Endometrium (tissue), 2 donors: ENCODE data around the gene KMT2A.

Experiments
- FAIRE-seq: peaks from 2 replicates; lab custom pipeline; 2012; peaks lifted over from hg19 to GRCh38; lab: Jason Lieb, UNC
- donor health status: control.
- donor health status: control.

KMT2A gene

DNA sequence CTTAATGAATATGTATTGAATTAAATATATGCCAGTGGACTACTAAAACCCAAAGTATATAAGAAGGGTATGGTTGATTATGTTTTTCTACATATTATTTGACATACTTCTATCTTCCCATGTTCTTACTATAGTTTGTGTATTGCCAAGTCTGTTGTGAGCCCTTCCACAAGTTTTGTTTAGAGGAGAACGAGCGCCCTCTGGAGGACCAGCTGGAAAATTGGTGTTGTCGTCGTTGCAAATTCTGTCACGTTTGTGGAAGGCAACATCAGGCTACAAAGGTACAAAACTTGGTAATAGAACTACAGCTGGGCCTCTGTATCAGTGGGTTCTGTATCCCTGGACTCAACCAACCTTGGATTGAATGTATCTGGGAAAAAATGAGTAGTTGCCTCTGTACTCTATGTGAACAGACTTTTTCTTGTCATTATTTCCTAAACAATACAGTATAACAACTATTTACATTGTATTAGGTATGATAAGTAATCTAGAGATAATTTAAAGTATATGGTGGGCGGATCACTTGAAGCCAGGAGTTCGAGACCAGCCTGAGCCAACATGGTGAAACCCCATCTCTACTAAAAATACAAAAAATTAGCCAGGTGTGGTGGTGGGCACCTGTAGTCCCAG is 52.3 kb downstream of the KMT2A start:
- peak; percentile 74 for FAIRE-seq

- no peak for FAIRE-seq
These were observed 54.7 kb downstream of the KMT2A start for GRCh38 chr11:118491041-118491440.

DNA sequence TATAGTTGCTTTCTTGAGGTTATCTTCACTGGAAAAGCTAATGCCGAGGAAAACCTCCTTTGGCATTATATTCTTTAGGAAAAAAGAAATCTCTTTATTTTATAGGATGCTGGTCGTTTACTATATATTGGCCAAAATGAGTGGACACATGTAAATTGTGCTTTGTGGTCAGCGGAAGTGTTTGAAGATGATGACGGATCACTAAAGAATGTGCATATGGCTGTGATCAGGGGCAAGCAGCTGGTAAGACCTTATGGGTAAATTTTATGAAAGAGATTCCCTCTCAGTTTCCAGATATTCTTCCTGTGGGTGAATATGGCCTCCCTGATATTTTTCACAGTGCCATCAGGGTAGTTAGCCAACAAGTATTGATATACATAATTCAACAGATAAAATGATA is 61.5 kb downstream of the KMT2A start:
- no peak for FAIRE-seq

DNA sequence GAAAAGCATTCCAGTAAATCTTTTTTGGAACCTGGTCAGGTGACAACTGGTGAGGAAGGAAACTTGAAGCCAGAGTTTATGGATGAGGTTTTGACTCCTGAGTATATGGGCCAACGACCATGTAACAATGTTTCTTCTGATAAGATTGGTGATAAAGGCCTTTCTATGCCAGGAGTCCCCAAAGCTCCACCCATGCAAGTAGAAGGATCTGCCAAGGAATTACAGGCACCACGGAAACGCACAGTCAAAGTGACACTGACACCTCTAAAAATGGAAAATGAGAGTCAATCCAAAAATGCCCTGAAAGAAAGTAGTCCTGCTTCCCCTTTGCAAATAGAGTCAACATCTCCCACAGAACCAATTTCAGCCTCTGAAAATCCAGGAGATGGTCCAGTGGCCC is 66.9 kb downstream of the KMT2A start:
- no peak for FAIRE-seq

DNA sequence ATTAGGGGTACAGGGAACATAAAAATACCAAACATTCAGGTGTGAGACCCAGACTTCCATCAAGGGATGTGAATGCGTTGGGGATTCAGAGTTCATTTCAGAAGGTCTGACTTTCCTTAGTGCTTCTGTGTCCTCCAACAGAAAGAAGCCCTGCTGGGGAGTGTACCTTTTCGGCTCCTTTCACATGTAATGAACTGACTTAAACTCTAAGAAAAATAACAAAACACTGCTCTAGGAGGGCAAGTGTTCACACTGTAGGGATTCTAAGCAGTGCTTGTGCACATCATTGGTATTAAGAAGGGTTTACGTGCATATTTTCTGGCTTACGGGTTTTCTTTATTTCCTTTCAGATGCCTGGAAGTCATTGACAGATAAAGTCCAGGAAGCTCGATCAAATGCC is 75.3 kb downstream of the KMT2A start:
- no peak for FAIRE-seq

GRCh38 chr11:118514103-118514502 is 77.8 kb downstream of the KMT2A start:
- no peak for FAIRE-seq

GRCh38 chr11:118519549-118519948 is 83.3 kb downstream of the KMT2A start:
- no peak for FAIRE-seq

DNA sequence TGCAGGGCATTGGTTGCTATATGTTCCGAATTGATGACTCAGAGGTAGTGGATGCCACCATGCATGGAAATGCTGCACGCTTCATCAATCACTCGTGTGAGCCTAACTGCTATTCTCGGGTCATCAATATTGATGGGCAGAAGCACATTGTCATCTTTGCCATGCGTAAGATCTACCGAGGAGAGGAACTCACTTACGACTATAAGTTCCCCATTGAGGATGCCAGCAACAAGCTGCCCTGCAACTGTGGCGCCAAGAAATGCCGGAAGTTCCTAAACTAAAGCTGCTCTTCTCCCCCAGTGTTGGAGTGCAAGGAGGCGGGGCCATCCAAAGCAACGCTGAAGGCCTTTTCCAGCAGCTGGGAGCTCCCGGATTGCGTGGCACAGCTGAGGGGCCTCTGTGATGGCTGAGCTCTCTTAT is 85.6 kb downstream of the KMT2A start:
- FAIRE-seq = no peak

DNA sequence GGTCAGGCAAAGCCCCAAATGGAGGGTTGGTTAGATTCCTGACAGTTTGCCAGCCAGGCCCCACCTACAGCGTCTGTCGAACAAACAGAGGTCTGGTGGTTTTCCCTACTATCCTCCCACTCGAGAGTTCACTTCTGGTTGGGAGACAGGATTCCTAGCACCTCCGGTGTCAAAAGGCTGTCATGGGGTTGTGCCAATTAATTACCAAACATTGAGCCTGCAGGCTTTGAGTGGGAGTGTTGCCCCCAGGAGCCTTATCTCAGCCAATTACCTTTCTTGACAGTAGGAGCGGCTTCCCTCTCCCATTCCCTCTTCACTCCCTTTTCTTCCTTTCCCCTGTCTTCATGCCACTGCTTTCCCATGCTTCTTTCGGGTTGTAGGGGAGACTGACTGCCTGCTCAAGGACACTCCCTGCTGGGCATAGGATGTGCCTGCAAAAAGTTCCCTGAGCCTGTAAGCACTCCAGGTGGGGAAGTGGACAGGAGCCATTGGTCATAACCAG is 86.3 kb downstream of the KMT2A start:
- FAIRE-seq = no peak

DNA sequence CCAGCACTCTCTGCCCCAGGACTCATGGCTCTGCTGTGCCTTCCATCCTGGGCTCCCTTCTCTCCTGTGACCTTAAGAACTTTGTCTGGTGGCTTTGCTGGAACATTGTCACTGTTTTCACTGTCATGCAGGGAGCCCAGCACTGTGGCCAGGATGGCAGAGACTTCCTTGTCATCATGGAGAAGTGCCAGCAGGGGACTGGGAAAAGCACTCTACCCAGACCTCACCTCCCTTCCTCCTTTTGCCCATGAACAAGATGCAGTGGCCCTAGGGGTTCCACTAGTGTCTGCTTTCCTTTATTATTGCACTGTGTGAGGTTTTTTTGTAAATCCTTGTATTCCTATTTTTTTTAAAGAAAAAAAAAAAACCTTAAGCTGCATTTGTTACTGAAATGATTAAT is 88.1 kb downstream of the KMT2A start:
- no peak for FAIRE-seq

DNA sequence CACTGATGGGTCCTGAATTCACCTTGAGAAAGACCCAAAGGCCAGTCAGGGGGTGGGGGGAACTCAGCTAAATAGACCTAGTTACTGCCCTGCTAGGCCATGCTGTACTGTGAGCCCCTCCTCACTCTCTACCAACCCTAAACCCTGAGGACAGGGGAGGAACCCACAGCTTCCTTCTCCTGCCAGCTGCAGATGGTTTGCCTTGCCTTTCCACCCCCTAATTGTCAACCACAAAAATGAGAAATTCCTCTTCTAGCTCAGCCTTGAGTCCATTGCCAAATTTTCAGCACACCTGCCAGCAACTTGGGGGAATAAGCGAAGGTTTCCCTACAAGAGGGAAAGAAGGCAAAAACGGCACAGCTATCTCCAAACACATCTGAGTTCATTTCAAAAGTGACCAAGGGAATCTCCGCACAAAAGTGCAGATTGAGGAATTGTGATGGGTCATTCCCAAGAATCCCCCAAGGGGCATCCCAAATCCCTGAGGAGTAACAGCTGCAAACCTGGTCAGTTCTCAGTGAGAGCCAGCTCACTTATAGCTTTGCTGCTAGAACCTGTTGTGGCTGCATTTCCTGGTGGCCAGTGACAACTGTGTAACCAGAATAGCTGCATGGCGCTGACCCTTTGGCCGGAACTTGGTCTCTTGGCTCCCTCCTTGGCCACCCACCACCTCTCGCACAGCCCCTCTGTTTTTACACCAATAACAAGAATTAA is 88.6 kb downstream of the KMT2A start:
- no peak for FAIRE-seq

GRCh38 chr11:118526688-118527087 is 90.4 kb downstream of the KMT2A start:
- FAIRE-seq = no peak

GRCh38 chr11:118527109-118527508 is 90.8 kb downstream of the KMT2A start, which contains the start of gene TTC36:
Gene TTC36 (plus strand): TSS chr11:118527474. CDS start chr11:118527495, 21 bp downstream.
- FAIRE-seq = no peak

- FAIRE-seq = no peak
These were observed 92.2 kb downstream of the KMT2A start for GRCh38 chr11:118528511-118528910.

DNA sequence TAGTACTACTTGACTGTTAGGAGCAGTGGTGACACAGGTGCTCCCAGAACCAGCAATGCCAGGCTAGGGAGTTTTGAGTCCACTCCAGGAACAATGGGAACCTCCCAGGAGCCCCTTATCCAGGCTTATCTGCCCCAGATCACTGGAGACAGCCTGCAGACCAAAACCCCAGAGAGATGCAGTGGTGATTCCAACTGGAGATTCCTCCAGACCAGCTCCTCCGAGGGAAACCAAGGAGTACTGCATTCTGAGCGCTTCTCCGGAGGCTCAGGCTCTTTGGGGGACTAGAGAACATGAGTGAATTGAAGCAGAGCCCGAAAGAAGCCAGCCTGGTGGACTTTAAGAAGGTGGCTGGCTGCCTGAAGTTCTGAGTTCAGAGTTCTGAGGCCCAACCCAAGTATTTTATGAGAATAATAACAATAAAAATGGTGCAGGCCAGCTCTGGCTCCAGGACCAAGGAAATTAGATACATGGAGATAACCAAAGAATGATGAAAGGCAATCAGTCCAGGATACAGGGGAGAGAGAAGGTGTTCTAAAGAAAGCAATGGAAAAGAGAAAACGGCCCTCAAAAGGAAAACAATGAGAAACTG is 93.4 kb downstream of the KMT2A start:
- FAIRE-seq = no peak

DNA sequence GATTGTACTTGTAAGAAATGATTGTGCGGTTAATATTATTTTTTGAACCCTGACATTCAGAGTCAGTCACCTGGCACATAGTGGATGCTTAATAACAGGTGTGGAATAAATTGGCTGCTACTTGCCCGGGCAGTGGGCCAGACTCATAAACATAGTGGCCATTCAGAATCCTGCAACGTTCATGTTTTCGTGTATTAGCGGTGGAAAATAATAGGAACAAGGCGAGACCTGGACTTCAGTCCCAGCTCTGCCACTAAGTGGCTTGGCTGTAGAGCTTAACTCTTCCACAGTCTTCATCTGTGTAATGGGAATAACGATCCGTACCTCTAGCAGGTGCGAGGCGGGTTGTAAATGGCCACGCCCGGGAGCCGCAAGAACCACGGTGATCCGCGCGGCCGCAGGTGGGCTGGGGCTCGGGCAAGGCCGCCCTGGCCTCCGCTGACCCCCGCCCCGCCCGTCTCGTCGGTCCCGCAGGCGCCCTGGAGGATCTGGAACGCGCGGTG is 93.9 kb downstream of the KMT2A start:
- no peak for FAIRE-seq

DNA sequence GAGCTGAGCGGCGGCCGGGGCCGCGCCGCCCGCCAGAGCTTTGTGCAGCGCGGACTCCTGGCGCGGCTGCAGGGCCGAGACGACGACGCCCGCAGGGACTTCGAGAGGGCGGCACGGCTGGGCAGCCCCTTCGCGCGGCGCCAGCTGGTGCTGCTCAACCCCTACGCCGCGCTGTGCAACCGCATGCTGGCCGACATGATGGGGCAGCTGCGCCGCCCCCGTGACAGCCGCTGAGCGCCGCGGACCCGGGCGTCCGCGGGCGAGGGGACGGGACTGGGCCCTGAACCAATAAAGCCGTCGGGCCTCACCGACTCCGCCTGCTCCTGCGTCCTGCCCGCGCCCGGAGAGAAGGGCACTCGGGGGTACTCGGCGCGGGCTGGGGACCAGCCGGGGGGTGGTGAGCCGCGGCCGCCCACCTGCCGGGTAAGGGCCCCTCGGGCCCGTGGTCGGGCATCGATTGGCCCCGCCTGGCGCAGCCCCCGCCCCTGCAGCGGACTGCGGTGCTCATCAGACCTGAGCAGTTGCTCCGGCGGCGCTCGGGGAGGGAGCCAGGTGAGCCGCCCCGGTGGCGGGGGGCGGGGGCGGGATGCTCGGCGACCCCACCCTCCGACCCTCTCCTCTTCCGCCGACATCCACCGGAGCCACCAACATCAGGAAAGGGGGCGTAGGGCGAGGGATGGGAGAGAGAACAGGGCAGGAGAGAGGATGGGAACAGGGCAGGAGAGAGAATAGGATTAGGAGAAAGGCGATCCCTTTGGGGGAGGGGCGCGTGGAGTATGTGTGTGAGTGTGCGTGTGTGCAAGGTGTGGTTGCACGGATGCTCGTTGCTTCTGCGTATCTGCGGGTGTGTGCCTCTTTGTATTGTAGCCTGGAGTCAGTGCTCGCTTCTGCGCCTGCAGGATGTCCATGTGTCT is 94.6 kb downstream of the KMT2A start, which contains the start of gene TMEM25:
TSS of gene TMEM25 (plus strand) at position 510 of the 914 bp plus-strand sequence. CDS start 610 bp downstream, outside the sequence.
- FAIRE-seq = no peak

- no peak for FAIRE-seq
These were observed 95.3 kb downstream of the KMT2A start for GRCh38 chr11:118531597-118532084.

DNA sequence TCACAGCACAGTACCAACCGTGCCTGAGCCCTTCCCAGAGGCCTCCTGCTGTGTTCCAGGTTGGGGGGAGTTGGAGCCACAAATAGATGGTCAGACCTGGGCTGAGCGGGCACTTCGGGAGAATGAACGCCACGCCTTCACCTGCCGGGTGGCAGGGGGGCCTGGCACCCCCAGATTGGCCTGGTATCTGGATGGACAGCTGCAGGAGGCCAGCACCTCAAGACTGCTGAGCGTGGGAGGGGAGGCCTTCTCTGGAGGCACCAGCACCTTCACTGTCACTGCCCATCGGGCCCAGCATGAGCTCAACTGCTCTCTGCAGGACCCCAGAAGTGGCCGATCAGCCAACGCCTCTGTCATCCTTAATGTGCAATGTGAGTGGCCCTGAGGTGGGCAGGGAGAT is 95.8 kb downstream of the KMT2A start:
- FAIRE-seq = no peak

- no peak for FAIRE-seq
These were observed 96.8 kb downstream of the KMT2A start for GRCh38 chr11:118532852-118533768.
